NCI-H2107 (cell line): Measurements from ENCODE around the gene FOXF1.

Experiments
- DNase-seq: peaks from one replicate; lab custom pipeline; 2025; lab: John Stamatoyannopoulos, UW

FOXF1 gene

DNA sequence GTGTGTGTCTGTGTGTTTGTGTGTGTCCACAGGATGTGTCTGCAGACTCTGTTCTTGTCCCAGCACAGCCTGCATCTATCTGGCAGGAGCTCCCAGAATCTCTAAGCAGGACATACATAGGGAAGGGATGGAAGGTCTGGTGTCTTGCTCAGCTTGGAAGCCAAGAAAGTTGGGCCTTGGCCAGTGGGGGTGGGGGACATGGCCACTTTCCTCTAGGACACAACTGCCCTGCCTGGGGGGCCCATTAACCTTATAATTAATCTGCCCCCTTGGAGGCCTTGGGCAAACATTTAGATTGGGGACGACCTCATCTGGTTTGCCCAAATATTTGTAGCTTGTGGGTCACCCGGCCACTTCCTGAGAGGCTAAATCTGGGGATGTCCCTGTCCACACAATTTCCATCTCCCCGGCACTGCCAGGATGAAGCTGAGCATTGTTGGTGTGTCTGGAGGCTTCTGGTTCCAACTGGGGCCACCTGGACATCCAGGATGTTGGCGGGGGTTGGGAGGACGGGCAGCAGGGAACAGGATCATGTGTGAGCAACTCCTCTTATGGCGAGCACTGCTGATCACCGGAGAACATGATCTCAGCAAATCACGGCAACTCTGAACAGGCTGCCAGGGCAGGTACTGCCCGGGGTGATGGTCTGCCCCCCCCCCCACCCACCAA, 17.2 kb upstream of the FOXF1 start:
- no peak for DNase-seq

DNA sequence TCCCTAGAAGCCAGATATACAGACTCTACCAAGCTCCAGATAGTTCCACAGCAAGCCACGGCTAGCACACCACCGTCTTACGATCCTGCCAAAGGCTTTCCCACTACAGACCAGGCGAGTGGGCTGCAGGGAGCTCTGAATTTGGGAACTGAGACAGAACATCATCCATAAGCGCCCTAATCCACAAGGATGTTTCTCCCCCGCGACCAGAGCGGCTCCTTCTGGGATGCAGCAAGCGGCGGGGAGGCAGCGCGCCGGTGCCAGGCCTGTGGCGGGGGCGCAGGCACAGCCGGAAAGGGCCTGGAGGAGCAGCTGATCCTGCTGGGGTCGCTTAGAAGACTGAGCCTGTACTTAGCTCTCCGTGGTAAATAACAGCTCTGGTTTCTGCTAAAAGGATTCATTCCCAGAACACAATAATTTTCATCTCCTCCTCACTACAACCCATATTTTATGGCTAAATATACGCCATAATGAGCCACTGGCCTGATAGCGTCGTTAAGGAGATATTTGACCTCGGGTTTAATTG, 16.2 kb upstream of the FOXF1 start:
- no peak for DNase-seq

DNA sequence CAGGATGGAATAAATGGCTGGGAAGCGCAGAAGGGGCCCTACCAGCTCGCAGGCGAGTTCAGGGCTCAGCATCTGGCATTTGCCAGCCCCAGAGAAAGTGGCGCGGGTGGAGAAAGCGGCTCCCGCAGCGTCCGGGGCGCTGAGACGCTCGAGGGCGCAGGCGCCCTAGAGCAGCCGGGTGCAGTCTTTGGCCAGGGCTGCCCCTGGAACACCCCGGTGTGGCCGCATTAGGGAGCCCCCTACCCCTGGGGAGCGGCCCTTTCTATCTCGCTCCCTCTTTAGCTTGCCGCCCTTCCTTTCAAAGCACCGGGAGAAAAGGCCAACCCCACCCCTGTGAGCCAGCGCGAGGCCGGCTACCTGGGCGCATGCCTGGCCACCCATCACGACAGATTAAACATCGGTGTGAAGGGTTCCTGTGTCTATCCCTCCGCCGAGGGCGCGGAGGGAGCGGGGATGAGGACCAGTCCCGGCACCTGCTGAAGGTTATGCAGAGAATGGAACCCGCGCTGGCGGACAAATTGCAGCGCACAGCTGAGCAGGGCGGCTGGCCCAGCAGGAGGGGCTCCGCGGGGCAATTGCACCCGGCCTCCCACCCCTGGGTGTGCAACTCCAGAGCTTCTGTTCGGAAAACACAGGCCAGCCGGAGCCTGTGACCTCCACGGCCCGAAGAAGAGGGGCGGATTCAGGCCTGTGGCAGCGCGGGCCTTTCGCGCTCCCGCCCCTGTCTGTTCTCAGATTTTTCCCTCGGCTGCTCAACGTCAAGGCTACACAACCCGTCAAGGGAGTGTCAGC, 15.6 kb upstream of the FOXF1 start:
- no peak for DNase-seq

DNA sequence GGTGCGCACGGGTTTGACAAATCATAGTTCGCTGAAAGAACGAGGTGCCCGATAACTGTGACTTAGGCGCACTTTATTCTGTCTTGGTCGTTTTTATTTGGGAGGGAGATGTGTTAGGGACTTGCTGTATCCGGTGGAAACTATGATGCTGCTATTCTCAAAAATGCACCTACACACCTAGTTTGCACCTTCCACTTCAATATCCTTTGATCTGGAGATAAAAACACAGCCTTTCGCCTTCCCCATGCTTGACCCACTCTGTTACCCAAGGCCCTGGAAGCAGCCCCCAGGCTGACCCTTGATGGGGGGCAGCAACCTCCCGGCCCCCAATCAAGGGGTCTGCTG, 15.0 kb upstream of the FOXF1 start:
- DNase-seq, result no peak

DNA sequence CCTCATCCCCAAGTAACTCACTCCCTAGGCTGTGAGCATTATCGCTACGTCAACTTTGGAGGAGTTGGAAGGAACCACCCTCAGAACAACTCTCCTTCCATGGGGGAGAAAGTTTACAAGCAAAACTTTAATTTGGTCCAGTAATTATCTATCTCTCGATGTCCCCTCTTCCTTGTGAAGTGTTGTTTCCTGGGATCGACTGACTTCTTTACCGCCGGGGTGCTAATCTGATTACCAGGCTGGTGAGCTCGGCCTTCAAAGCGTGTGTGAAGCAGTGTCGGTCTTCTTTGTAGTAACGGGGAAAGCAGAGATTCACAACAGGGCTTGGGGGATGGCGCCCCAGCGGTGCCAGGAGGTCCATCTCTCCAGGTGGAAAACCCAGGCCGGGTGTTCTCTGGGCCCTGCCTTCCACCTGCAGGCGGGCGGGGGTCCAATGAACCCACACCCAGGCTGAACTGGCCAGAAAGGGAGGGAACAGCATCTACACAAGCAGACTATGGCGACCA, 14.5 kb upstream of the FOXF1 start:
- no peak for DNase-seq

DNA sequence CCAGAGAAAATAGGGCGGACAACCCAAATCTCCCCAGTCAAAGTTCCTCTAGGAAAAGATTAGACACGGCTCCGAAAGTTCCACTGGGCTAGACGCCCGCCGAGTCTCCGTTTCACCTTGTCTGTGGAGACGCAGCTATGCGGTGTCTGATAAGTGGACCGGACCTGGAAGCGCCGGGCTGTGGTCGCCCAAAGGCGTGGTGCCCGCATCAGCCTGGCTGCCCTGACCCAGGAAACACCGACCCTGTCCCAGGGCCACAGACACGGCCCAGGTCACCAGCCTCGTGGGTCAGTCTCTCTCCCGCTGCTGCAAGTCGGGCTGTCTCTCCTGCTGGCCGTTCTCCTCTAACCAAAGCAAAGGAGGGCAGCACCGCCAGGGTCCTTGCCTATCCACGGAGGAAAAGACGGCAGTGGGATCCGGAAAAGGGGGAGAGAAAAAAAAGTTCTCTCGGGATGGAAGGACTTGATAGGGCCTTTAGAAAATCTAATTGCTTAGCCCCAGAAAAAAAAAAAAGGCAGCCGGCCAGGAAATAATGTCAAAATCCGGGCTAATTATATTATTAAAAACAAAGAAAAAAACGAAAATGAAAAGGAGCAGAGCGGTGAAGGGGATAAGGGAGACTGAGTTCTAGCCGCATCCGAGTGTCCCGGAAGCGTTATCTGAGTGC, 13.9 kb upstream of the FOXF1 start:
- DNase-seq, result no peak

DNA sequence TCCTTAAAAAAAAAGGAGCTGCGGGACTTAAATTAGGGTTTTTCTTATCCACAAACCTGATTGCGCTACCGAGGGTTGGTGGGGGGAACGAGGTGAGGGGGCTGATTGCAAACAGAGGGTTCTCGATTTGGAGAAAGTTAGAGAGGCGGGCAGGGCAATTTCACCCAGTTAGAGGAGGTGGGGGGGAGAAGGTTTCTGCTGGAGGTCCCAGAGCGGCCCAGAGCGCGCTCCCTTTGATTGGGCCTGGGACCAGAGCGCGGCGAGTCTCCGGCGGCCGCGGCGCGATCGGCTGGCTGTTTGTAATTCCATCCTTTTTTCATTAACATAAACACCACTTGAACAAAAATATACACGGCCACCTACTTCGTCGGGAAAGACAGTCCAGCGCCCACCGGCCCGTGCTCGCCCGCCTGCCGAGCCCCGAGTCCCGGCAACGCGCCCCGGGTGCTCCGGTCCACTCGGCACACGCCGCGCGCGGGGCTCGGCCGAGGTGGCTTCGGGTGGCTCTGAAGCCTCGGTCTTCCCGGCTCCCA, 13.3 kb upstream of the FOXF1 start:
- DNase-seq, result no peak

DNA sequence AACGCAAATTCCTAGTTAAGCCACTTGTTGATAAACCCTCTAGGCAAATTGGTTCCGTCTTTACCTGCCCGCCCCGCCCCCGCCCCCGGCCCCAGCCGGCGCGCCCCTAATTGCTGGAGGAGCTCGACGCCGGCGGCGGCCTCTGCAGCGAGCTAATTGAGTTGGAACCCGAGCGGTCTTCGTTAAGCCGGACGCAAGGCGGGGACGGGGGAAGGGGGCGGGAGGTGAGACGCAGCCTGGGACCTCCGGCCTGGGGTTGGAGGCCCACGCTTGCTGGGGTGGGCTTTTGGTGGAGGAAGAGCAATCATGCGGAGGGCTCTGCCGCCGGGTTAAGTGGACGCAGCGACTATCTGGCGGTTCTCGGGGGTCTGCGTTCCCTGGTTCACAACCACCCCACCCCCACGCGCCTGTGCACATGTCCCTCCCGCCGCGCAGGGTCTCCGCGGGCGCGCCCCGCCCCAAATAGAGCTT, 12.7 kb upstream of the FOXF1 start:
- no peak for DNase-seq

DNA sequence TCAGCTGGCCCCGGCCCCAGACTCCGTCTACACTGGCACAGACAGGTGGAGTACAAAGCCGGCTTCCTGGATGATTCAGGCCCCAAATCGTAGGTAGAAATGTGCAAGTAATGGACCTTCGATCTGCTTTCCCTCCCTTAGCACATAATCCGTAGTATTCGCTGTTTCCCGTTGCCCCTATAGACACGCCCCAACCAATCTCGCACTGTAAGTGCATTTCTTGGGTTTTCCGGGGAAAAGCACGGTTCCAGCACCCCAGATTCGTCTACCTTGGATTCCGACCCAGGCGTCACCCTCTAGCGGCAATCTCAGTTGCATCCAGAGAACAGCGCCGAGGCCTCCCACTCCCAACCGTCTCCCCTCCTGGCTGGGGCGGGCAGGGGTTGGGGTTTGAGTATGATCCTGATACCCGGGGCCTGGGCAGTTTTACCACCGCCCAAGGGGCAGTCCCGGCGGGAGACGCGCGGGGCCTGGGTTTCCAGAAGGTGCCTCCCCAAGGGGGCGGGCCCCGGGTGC, 12.1 kb upstream of the FOXF1 start:
- DNase-seq, result no peak

DNA sequence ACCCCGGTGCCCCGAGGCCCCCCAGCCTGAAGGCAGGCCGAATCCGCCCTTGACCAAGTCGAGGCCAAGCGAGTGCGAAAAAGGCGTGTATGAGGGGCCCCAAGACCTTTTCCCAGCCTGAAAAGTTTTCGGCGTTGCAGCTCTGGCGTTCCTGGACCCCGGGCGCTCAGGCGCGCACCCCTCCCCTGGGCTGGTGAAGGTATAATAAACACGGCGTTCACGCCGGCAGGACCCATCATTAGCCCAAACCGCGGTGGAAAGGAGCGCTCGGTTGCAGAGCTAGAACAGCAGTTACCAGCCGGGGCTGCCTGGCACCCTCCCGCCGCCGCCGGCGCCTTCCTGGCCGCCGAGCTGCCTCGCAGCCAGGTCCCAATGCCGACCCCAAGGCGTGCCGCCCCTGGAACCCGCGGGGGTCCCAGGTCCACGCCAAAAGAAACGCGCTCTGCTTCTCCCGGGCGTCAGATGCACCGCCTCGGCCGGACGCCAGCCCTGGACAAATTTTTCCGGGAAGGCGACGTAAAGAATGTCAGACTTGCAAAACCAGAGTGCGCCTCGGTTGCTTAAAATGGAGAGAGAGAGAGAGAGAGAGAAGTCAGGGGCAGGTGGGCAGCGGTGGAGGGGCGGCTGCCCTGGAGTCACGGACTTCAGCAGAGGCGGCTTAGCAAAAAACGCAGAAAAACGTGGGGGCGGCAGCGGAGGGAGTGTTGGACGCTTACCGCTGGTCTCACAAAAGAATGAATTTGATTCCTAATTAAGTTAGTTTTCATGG, 11.5 kb upstream of the FOXF1 start:
- DNase-seq, result no peak

DNA sequence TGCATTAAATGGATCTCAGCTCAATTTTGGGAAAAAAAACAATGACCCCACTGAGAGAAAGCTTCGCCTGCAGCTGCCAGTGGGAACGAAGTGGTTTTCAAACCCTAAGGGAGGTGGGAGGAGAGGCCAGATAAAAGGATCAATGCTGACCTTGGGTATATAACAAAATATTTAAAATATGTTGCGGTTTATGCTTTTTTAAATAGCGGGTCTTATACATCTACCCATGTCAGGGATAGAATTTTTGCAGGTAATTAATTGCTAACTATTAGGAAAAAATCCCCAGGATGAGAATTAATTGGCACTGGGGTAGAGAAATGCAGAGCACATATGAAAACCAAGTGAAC, 10.9 kb upstream of the FOXF1 start:
- DNase-seq, result no peak

DNA sequence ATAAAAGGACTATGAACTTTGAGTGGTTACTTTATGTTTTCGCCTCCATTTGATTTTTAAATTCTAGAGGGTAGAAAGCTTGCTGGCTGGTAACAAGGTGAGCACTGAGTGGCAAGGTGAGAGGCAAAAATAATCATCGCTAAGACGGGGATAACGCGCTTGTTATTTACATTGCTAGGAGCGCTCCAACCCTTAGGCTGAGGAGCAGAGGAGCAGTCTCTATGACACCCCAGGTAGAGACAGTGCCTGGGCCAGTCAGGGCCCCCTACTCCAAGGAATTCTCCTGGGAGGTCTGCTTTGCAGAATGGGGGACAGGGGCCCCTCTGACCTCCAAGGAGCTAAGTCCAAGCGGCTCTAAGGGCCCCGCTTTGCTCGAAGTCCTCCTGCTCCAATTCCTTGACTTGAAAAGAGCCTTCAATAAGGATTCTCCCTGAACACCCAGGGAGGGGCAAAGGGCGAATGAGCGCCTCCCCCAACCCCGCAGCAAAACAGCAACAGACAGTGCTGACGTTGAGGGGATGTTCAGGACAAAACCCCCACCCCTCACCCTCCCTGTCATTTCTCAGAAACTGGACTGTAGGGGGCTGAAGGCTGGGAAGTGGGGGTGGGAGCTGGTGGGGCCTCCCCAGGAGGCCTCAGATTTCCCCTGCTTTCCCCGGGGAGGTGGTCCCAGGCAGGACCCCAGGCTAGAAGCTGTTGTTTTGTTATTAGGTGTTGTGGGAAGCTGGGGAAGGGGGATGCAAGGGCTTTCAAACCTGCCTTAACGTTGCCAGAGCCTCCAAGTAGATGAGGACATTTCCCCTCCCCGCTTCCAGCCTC, 10.2 kb upstream of the FOXF1 start:
- no peak for DNase-seq

DNA sequence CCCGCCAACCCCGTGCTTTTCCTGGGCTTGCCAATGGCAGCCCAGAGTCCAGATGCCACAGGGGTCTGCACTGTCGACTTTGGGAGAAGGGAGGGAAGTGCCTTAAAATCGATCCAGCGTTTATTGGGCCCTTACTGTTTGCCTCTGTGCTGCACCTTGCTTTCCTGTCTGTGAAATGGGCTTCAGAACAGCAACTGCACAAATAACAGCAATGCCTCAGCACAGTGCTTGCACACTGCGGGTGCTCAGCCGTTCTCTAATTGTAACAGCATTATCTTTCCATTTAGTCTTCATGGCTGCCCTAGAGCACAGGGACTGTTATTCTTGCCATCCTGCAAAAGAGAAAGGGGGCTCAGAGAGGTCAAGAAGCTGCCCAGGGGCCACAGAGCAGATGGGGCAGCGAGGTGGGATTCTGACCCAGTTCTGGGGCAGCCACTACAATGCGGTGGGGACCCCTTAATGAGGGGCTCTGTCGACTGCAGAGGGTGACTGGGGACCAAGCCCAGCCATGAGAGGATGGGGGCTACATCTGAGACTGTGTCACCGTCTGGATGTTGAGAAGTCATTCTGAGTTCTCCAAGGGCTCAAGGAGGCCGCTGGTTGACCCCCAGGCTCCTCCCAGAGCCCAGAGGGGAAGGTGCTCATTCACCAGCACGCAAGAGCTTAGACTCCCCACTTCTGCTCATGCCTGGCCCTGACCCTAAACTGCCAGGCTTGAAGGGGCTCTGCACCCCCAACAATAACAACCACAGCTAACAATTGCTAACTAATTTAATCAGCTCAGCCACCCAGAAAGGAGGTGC, 9.4 kb upstream of the FOXF1 start:
- no peak for DNase-seq

DNA sequence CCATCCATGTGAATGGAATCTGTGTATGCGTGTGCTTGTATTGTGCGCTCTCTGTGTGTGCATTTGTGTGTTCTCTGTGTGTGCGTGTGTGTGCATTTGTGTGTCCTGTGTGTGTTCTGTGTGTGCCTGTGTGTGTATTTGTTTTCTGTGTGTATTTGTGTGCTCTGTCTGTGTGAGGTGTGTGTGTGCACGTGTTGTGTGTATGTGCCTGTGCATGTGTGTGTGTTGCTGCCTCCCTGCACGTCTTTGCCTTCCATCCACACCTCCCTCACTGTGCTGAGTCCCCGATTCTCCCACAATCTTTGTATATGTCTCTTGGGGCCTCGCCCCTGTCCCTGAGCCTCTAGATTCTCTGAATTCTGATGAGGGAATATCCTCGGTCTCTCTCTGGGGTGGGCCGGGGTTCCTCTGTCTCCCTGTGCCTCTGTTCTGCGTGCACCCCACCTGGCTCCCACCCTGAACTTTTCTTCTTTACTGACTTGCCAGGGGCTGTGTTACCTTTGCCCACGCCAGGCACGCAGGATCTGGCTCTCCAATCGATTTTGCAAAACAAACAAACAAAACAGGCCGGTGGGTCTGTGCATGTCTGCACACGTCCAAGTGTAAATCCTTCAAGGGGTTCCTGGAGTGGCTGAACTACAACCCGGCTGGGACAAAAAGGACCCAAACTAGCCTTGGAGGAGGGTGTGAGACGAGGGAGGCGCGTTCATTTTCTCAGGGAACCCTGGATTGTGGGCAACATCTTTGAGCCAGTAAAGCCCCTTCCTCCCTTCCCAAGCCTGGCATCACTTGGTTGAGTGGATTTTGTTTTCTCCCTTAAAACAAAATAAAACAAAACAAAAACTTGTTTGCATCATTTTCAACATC, 8.1 kb upstream of the FOXF1 start:
- no peak for DNase-seq

DNA sequence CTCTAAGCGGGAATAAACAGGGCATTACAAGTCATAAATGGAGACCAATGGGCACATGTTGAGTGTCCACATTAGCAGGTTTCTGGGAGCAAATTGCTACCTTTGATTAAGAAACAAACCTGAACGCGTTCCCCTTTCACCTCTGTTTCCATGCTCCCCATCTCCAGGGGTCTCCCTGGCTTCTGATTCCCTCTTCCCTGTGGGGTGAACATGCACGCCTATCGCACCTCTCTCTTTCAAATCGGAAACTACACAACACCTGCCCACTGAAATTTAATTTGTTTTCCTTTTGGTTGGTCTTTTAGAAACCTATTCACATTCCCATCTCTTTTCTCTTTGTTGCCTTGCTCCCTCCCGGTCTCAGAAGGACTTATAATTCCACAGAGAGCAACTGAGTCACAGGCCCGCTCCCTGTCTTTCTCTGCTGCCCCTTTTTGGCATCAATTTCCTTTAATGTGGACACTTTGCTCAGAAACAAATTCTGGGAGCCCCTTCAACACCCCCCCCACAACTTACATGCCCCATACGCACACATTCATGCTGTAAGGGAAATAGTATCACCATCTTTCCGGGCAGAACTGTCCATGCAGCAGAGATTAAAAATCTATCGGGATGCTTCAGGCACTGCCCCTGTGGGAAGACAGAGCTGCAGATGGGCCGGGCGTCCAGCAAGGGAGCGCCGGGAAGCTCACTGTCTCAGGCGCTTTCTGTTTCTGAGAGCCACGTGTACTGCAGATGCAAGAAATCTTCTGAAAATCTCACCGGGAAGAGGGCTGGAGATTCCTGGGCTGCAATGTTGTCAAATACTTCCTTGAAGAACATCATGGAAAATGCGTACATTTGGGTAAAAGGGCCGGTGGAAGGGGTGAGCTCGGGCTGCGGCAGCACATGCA, 7.2 kb upstream of the FOXF1 start:
- DNase-seq, result no peak

DNA sequence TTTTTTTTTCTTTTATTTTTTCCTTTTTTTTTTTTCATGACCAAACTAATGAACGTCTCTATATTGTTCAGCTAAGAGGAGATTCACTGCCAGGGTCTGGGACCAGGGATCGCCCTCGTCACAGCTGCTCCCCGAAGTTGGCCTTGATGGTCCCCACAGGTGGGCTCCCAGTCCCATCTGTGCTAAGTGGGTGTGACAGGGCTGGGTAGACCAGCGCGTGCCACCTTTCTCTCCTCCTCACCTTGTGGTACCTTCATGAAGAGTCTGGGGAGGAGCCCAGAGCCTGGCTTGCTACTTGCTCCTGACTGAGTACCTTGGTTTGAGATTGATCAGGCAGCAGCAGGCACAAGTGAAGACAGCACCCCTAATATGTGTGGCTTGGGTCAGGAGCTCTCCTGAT, 6.5 kb upstream of the FOXF1 start:
- no peak for DNase-seq

DNA sequence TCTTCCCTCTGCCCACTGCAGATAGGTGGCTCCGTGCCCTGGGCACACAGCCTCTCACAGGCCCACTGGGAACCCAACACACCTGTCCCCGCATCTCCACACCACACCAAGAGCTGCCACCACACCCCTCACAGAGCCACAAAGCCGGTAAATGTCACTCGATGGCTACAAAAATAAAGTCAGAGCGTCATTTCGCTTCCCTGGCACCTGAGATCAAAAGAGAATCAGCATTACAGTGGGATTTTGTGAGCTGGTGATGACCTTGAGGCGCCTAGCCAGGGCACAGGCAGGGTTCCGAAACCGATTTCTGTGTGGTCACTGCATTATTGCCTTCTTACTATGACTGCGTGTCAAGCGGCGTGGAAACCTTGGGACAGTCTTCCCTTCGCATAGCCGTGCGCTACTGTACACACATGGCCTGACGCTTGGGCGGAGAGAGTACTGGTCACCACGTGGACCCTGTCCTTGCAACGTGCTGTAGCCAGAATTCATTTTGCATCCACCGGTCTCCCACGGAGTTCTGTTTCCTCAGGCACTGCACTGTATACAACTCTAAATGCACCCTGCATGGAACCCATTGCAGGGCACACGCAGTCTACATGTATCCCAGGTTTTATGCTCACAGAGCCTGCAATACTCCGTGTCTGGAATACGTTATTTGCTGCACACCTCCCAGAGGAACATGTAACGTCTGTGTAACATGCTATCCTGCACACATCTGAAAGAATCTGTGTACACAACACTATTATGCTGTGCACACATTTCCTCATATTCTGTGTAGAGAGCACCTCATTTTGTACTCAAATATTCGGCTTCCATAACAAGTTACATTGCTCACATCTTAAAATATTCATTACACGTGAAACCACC, 5.8 kb upstream of the FOXF1 start:
- DNase-seq, result no peak
